Myocyte (in vitro differentiated cells): ENCODE results near the gene TGM2. TPM values are rescaled to one million over a fixed set of nuclear protein-coding genes. Genes with fewer than 3 reads are reported as not detected.
A peak's percentile ranks its signal among the peaks of the same experiment; 100 is the strongest.

Experiments used
- DNase-seq: peaks from one replicate; pipeline ENCODE4 v3.0.0-alpha.2; 2012; ENCODE audit warnings: low read depth
- total RNA-seq: library from RNA; depleted of rRNA; stranded (reverse); fragments of >200 nt; gene quantifications from 2 replicates; pipeline ENCODE4 v1.2.3, GENCODE V29; 2014

The TGM2 gene
- total RNA-seq, 1 donor from 2014 or later = 2.6 TPM

- no peak for DNase-seq
These were observed 19.4 kb downstream of the TGM2 start for GRCh38 chr20:38145729-38146075.

- no peak for DNase-seq
These were observed 19.9 kb downstream of the TGM2 start for GRCh38 chr20:38144974-38145728.

- DNase-seq = no peak
These were observed 20.5 kb downstream of the TGM2 start for GRCh38 chr20:38144598-38144973.

- peak; percentile 94 for DNase-seq
These were observed 21.2 kb downstream of the TGM2 start for GRCh38 chr20:38143646-38144554.

GRCh38 chr20:38143238-38143645 lies 21.8 kb downstream of the TGM2 start:
- no peak for DNase-seq

GRCh38 chr20:38141889-38142494 lies 23.1 kb downstream of the TGM2 start:
- DNase-seq = no peak

- no peak for DNase-seq
These were observed 23.7 kb downstream of the TGM2 start for GRCh38 chr20:38141204-38141888.

- peak; percentile 62 for DNase-seq
These were observed 24.9 kb downstream of the TGM2 start for GRCh38 chr20:38139977-38140753.

GRCh38 chr20:38139156-38139912 lies 25.7 kb downstream of the TGM2 start:
- DNase-seq = no peak

GRCh38 chr20:38138086-38138778 lies 26.8 kb downstream of the TGM2 start:
- DNase-seq = no peak

GRCh38 chr20:38137441-38138037 lies 27.5 kb downstream of the TGM2 start:
- no peak for DNase-seq

GRCh38 chr20:38136421-38137245 lies 28.4 kb downstream of the TGM2 start:
- DNase-seq = no peak

- DNase-seq = peak; percentile 39
These were observed 29.2 kb downstream of the TGM2 start for GRCh38 chr20:38135651-38136420.

- DNase-seq = no peak
These were observed 29.8 kb downstream of the TGM2 start for GRCh38 chr20:38135271-38135650.

- DNase-seq = no peak
These were observed 30.4 kb downstream of the TGM2 start for GRCh38 chr20:38134427-38135270.
